Lower leg skin (tissue), 3 donors: Measurements from ENCODE around the gene ZFP36L1.

Experiments used
- CTCF ChIP-seq, 3 donors: fragments of 450-650 bp; IDR thresholded peaks; one replicate each; pipeline ENCODE4 v1.5.1; 2016; ENCODE audit warnings: antibody characterized with exemption in 3 of 3, mild to moderate bottlenecking in 3 of 3, moderate library complexity in 2 of 3
- POLR2A ChIP-seq, 2 donors: fragments of 450-650 bp; IDR thresholded peaks; one replicate each; pipeline ENCODE4 v1.6.1; 2016 to 2017; ENCODE audit warnings: antibody characterized with exemption in 2 of 2, mild to moderate bottlenecking in 1 of 2, moderate library complexity in 1 of 2

- TF ChIP-seq CTCF (IDR thresholded peaks at IDR 0.05) (no peak), POLR2A (IDR thresholded peaks at IDR 0.05) (no peak)
Measured at GRCh38 chr14:68840454-68840853, 47.6 kb upstream of the ZFP36L1 start.
